Vagina (tissue), 2 donors: Measurements from ENCODE around the gene COIL. TPM values are rescaled to one million over a fixed set of nuclear protein-coding genes. Genes with fewer than 3 reads are reported as not detected.

Experiments
- DNase-seq, 2 donors: peaks; one replicate each; pipeline ENCODE4 v3.0.0-alpha.2; 2017; ENCODE audit errors: extremely low spot score in 2 of 2
- H3K27ac ChIP-seq: fragments of 200-600 bp; sonication (generic); one replicate; pipeline ENCODE4 v1.5.1; 2019
- H3K27me3 ChIP-seq: fragments of 200-600 bp; sonication (generic); one replicate; pipeline ENCODE4 v1.5.1; 2019
- H3K36me3 ChIP-seq, 2 donors: fragments of 200-600 bp; sonication (generic); one replicate each; pipeline ENCODE4 v1.5.1; 2017 to 2019
- H3K4me1 ChIP-seq: fragments of 200-600 bp; sonication (generic); one replicate; pipeline ENCODE4 v1.5.1; 2019
- H3K4me3 ChIP-seq, 2 donors: fragments of 200-600 bp; sonication (generic); 1 replicate in 1 of 2; 2 replicates in 1 of 2; pipeline ENCODE4 v1.5.1; 2016 to 2019
- H3K9me3 ChIP-seq: fragments of 200-600 bp; sonication (generic); one replicate; pipeline ENCODE4 v1.5.1; 2019
- POLR2A ChIP-seq, 2 donors: fragments of 450-650 bp; IDR thresholded peaks; one replicate each; pipeline ENCODE4 v1.6.1; 2017; ENCODE audit warnings: antibody characterized with exemption in 2 of 2, mild to moderate bottlenecking in 2 of 2, moderate library complexity in 2 of 2
- POLR2AphosphoS5 ChIP-seq, 2 donors: sonication (generic); formaldehyde crosslinking; IDR thresholded peaks; one replicate each; pipeline ENCODE4 v1.9.0; 2017; ENCODE audit warnings: antibody characterized with exemption in 2 of 2, mild to moderate bottlenecking in 2 of 2, low read depth in 1 of 2; ENCODE audit not compliant: insufficient read depth in 1 of 2
- intact Hi-C: fragments of 100-400 bp; cut with DNase I; formaldehyde crosslinking; loops from one replicate; pipeline ENCODE4 v1.15.1; 2023
- microRNA counts, 2 donors: library from miRNA; unstranded; fragments of <30 nt; microRNA quantifications; one replicate each; lab custom pipeline; 2016 to 2017
- total RNA-seq: library from RNA; depleted of rRNA; stranded (reverse); fragments of >200 nt; gene quantifications from one replicate; pipeline ENCODE4 v1.2.3, GENCODE V29; 2016
- TF ChIP-seq, protein P1 (sequence below), 3 experiments: fragments of 450-650 bp in 2 of 3; fragments of 200-600 bp in 1 of 3; sonication (generic) in 1 of 3; IDR thresholded peaks; one replicate each; pipeline ENCODE4 v1.5.1; 2017 to 2019; ENCODE audit warnings: antibody characterized with exemption in 3 of 3, mild to moderate bottlenecking in 2 of 3, moderate library complexity in 2 of 3

The COIL gene
- total RNA-seq, 1 donor from 2014 or later: 9.8 TPM

DNA sequence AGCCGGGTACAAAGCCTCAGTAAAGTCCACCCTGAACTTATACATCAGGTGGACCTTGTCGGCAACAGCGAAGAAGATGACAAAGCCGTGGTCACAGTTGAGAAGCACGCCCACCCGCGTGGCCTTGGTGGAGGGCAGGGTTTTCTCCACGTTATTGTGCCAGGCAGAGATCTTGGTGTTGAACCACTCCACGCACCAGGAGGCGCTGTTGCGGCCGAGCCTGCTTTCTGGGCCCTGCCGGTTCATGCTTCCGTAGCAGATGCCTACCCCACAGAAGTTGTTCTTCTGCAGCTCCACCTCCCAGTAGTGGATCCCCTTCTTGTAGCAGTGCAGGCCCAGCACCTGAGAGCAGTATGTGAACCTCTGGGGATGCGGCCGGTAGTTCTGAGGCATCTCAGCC is 69.1 kb downstream of the COIL start:
- intact Hi-C loops: no loop called here

DNA sequence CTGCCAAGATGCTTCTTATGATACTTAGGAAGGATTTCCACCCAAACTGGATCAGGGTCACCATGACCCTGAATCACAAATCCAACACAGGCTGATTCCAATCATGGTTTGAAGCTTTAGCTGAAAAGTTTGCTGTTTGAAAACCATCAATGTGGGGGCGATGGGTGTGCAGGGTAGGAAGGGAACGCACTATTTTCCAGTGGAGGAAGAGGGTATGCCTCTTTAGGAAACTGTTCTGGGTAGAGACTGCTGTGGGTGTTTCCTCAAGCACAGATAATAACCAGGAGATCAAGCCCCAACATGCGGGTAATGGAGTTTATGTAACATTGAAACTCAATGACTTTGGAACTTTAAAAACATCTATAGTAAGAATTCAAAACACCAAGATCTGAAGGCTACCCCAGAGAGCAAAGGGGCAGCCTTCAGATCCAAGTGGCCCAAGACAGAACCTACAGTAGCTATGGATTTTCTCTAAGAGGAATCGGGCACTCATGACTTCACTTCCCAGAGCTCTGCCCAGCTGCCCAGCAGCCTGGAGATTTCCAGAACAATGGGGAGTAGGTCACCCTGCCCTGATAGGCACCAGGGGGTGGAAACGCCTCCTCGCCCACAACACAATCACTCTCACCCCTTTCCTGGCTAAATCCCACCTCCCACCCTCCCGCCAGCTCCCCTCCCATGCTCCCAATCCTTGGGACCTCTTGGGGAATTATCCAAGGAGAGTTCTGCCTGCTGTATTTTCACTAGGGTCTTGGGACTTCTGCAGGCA is 69.8 kb downstream of the COIL start:
- DNase-seq: no peak
- Histone ChIP-seq H3K36me3 (peaks cover 3 to 62% of the 10 kb centered on the region in 2 donors), H3K27me3 (no peaks in the 10 kb centered on the region), H3K9me3 (no peaks in the 10 kb centered on the region), H3K27ac (peak overlapping the region; percentile 77), H3K4me1 (peaks cover 42% of the 10 kb centered on the region), H3K4me3 (no peak overlapping the region)
- TF ChIP-seq, protein P1, sequence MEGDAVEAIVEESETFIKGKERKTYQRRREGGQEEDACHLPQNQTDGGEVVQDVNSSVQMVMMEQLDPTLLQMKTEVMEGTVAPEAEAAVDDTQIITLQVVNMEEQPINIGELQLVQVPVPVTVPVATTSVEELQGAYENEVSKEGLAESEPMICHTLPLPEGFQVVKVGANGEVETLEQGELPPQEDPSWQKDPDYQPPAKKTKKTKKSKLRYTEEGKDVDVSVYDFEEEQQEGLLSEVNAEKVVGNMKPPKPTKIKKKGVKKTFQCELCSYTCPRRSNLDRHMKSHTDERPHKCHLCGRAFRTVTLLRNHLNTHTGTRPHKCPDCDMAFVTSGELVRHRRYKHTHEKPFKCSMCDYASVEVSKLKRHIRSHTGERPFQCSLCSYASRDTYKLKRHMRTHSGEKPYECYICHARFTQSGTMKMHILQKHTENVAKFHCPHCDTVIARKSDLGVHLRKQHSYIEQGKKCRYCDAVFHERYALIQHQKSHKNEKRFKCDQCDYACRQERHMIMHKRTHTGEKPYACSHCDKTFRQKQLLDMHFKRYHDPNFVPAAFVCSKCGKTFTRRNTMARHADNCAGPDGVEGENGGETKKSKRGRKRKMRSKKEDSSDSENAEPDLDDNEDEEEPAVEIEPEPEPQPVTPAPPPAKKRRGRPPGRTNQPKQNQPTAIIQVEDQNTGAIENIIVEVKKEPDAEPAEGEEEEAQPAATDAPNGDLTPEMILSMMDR (IDR thresholded peaks at IDR 0.05): no peak
- TF ChIP-seq POLR2AphosphoS5 (IDR thresholded peaks at IDR 0.05; ENCODE audit: insufficient read depth in 1 of 2, low read depth in 1 of 2) (no peak), POLR2A (IDR thresholded peaks at IDR 0.05) (no peak)
- intact Hi-C loops: no loop called here

More for the DNA sequence above, 69.1 kb downstream of the COIL start:
- no peak for DNase-seq
- peaks cover 42% of the 10 kb centered on the region for H3K4me1 ChIP-seq
- H3K27me3 ChIP-seq: no peaks in the 10 kb centered on the region
- peaks cover 3 to 69% of the 10 kb centered on the region in 2 donors for H3K36me3 ChIP-seq
- H3K27ac ChIP-seq: peak overlapping the region; percentile 77
- H3K9me3 ChIP-seq: no peaks in the 10 kb centered on the region
- no peak overlapping the region for H3K4me3 ChIP-seq
- TF ChIP-seq POLR2A (IDR thresholded peaks at IDR 0.05) (no peak), POLR2AphosphoS5 (IDR thresholded peaks at IDR 0.05; ENCODE audit: insufficient read depth in 1 of 2, low read depth in 1 of 2) (no peak)
- TF ChIP-seq, protein P1 (IDR thresholded peaks at IDR 0.05): no peak

DNA sequence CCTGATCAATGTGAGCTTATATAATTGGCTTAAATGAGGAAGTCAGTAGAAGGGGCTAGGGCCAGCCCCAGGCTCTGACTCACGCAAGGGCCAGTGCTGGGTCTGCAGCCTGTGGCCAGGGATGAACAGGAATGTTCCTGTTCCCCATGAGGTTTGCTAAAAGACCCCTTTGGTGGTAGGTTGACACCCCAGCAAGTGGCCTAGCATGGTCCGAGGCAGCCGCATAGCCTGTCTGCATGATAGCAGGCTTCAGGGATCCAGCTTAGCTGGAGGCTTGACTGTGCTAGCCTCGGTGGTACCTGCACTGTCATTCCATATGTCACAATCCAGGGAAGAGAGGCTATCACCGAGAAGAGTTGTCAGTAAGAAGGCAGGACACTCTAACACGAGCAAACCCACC is 70.5 kb downstream of the COIL start:
- Histone ChIP-seq H3K4me1 (peaks cover 42% of the 10 kb centered on the region), H3K4me3 (no peak overlapping the region), H3K36me3 (peaks cover 3 to 55% of the 10 kb centered on the region in 2 donors), H3K27ac (peak overlapping the region; percentile 77), H3K9me3 (no peaks in the 10 kb centered on the region), H3K27me3 (no peaks in the 10 kb centered on the region)
- TF ChIP-seq POLR2A (IDR thresholded peaks at IDR 0.05) (no peak), POLR2AphosphoS5 (IDR thresholded peaks at IDR 0.05; ENCODE audit: insufficient read depth in 1 of 2, low read depth in 1 of 2) (no peak)
- TF ChIP-seq, protein P1 (IDR thresholded peaks at IDR 0.05): no peak
- intact Hi-C loops: no loop called here
- DNase-seq: no peak

MicroRNAs encoded within 50 kb of the gene (microRNA counts, 767-probe panel; counts per million panel counts)
- microRNA hsa-miR-3614-5p (lab: Ali Mortazavi, UCI): 238 to 261 counts per million in 2 donors

Other genes starting within 250 kb of the COIL start
- 2.7 TPM for gene C17orf67, start 127.1 kb downstream of the COIL start, total RNA-seq
- 13.0 TPM for gene DGKE, start 126.9 kb downstream of the COIL start, total RNA-seq
- 70.0 TPM for gene TRIM25, start 47.0 kb downstream of the COIL start, total RNA-seq
- 69.5 TPM for gene SCPEP1, start 17.1 kb upstream of the COIL start, total RNA-seq
- gene AKAP1, start 124.2 kb upstream of the COIL start, total RNA-seq: 94.3 TPM